Fibroblast of mammary gland (primary cell): Measurements from ENCODE around the gene ZXDC.

Source experiments
- DNase-seq: peaks from one replicate; pipeline ENCODE4 v3.0.0-alpha.2; 2010; ENCODE audit warnings: low read depth
- H3K4me3 ChIP-seq: 2 replicates; pipeline ENCODE4 v1.5.1; 2011; ENCODE audit warnings: low read depth, mild to moderate bottlenecking, low read length, moderate library complexity; ENCODE audit not compliant: control insufficient read depth
- TF ChIP-seq, protein P1 (sequence below): conservative IDR thresholded peaks from 2 replicates; pipeline ENCODE4 v1.5.1; 2011; ENCODE audit warnings: low read depth, low read length, inconsistent platforms; ENCODE audit not compliant: control insufficient read depth, insufficient read depth

ZXDC gene

DNA sequence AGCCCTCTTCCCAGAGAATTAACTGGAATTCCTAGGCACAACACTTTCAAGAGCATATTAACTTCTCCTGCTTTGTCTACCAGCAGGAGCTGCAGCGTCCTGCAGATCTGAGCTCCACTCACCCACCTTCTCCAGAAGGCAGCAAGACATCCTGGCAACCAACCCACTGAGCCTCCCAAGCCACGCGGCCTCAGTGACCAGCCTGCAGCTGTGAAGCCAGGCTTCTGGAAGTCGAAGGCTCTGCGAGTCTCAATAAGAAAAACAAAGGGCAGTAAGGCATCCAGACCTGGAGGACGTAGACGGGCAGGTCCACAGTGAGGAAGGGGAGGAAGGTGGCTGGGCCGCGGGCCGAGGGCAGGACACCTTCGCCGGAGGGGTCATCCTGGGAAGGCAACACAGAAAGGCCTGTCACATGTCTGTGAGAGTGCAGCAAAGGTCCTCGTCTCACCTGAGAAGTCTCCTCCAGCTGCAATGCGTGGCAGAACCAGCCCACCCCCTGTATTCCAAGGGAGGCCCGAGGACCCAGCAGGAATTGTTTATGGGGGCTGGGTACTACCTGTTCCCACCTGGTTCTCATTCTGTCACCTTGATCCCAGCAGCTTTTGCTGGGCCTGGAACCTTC, 36.2 kb downstream of the ZXDC start:
- DNase-seq = no peak
- TF ChIP-seq, protein P1, sequence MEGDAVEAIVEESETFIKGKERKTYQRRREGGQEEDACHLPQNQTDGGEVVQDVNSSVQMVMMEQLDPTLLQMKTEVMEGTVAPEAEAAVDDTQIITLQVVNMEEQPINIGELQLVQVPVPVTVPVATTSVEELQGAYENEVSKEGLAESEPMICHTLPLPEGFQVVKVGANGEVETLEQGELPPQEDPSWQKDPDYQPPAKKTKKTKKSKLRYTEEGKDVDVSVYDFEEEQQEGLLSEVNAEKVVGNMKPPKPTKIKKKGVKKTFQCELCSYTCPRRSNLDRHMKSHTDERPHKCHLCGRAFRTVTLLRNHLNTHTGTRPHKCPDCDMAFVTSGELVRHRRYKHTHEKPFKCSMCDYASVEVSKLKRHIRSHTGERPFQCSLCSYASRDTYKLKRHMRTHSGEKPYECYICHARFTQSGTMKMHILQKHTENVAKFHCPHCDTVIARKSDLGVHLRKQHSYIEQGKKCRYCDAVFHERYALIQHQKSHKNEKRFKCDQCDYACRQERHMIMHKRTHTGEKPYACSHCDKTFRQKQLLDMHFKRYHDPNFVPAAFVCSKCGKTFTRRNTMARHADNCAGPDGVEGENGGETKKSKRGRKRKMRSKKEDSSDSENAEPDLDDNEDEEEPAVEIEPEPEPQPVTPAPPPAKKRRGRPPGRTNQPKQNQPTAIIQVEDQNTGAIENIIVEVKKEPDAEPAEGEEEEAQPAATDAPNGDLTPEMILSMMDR = no peak
- no peak overlapping the region for H3K4me3 ChIP-seq

DNA sequence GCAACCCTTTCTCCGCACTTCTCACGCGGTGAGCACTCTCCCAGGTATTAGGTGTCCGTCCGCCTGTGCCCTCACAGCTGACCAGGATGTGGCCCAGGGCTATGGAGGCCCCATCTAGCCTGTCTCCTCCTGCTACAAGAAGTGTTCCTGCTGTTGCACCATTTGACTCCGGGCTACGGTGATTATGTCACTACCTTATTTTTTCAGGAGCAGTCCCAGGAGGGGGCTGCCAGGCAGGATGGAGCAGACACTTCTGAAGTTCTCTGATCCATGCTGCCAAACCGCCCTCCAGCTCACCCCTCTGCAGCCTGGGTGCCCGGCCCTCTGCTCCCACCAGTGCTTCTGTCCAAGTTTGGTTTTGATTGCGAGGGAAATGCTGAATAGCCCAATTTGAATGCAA, 36.9 kb downstream of the ZXDC start:
- H3K4me3 ChIP-seq = no peak overlapping the region
- no peak for DNase-seq
- TF ChIP-seq, protein P1 = no peak

DNA sequence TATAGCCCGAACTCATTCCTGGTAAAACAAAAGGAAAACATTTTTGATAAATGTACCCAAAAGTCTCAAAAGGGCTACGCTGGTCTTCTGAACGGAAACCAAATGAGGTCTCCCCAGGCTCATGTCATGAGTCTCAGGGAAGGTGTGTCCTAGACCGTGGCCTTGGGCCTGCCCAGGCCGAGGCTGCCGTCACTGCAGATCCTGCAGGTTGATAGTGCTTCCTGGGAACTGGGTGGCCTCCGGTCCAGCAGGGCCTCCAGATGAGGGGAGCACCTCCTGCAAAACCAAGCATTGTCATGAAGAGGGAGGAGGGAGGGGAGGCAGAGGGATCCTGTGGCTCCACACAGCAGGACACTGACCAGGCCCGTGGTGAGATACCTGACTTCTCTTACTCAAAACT, 37.5 kb downstream of the ZXDC start:
- TF ChIP-seq, protein P1 = no peak
- no peak for DNase-seq
- no peak overlapping the region for H3K4me3 ChIP-seq

DNA sequence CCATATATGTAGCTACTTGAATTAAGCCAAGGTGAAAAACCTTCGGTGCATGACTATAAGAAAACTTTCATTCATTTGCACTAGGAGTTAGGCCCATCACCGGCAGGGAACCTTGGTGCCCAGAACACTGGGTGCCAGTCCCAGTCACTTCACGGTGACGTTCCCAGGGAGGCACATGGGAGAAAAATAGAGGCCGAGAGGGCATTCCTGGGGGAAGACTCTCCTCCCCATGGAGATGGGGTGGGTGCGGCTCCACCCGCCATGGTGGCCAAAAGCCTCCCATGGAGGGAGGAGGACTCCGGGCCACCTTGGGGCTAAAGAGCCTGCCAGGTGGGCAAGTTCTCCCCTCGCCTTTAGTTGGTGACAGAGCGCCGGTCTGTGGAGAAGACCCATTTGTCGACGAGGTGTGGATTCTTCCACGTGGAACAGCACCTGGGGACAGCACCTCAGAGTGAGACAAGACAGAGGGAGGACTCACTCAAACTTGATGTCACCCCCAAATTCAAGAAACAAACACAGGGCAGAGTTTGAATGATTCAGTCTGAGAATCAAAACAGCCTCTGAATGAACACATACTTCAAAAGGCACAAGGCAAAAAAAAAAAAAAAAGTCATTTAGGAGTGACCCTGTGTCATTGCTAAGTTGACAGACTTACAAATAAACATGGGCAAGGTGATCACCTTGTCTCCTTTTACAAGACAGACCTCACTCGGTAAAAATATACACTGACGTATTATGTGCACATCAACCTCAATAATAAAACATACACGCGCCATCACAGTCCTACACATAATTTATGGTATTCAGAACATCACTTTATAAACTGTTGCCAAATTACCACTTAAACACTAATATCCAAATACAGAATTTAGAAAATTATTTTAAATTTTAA, 38.6 kb downstream of the ZXDC start:
- no peak for DNase-seq
- TF ChIP-seq, protein P1 = no peak
- H3K4me3 ChIP-seq = no peak overlapping the region

DNA sequence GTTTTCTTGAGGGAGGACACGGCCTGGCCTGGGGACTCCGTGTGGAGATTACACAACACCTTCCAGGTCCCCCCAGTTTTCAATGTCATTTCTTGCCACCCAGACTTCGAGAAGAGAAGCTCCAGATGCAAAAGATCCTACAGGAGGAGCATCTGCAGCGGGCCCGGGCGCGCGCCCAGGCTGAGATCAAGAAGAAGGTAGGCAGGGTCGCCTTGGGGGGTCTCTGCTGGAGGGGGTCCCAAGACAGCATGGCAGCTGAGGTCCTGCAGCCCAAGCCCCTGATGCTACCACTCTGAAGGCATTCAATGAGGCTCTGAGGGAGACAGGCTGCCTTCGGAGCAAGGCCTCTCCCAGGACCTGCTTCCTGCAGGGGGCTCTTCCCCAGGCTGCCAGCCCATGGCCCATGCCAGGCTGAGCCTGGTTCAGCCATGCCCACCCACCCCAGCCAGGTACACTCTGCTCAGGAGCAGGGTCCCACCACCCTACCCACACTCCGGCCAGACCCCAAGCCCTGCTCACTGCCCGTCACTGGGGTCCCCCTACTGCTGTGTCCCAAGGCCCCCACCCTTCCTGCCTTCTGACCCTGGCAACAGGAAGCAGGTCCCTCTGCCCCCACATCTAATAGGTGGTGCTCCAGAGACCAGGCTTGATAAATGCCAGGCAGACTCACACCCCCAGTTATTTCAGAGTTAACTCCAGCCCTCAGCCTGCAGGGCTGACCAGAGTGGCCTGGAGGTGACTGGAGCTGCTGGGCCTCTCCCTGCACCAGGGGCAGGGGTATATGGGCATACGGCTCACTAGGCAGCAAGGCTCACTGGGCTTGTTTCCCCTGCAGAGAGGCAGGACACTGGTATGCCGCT, 40.0 kb downstream of the ZXDC start:
- TF ChIP-seq, protein P1 = no peak
- no peak for DNase-seq
- H3K4me3 ChIP-seq = no peak overlapping the region

DNA sequence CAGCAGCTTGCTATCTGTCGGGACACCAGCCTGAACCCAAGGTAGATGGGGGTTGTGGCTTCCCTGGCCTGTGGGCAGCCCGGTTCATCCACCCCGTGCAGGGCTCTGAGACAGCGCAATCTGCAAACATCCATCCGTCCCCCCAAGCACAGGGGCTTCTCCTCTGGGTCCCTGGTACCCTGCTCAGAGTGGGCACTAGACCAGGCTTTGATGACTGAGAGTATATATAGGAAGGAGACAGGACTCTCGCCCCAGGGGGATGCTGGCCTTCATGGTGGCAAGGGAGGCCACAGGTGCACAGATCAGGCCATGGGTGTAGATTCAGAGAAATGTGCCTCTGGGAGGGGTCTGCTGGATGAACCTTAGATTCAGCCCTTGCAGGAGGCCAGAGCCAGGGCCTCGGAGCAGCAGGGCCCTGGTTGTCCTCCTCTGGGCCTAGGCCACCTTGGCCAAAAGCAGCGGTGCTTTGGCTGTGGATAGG, 40.7 kb downstream of the ZXDC start:
- DNase-seq = no peak
- TF ChIP-seq, protein P1 = no peak
- H3K4me3 ChIP-seq = no peak overlapping the region
